ENCODE data around the gene DNAJC5G.
"Not testable (repeated sequence)": the region's sequence is repeated elsewhere in the genome, so short reads cannot be mapped to it uniquely, and the experiment has no call there.

DNAJC5G gene

GRCh38 chr2:27298391-27299080 is 23.3 kb downstream of the DNAJC5G start:
- in situ Hi-C loops (cut with HindIII; ENCODE audit: low pct_ligation_motif_present, low sequenced_read_pairs), result loop anchor here (25.0 kb wide), 1 partner anchor 186 kb away; the partner anchor contains the start of genes ABHD1 and CGREF1
- TF ChIP-seq CTCF (IDR thresholded peaks at IDR 0.05; ENCODE audit: low read depth, low read length, missing control alignments), result no peak
- Histone ChIP-seq H3K27ac (no peak overlapping the region), H3K36me3 (replicated peaks) (no peaks in the 10 kb centered on the region), H3K4me3 (ENCODE audit: low read depth, low read length) (no peak overlapping the region), H3K27me3 (replicated peaks) (peaks cover 3% of the 10 kb centered on the region)
- no peak for DNase-seq

GRCh38 chr2:27300606-27301005 is 25.4 kb downstream of the DNAJC5G start:
- in situ Hi-C loops (cut with HindIII; ENCODE audit: low pct_ligation_motif_present, low sequenced_read_pairs); DNase-seq; H3K36me3 ChIP-seq (replicated peaks); H3K4me3 ChIP-seq (ENCODE audit: low read depth, low read length); H3K27ac ChIP-seq: not testable (repeated sequence)
- H3K27me3 ChIP-seq (replicated peaks), result peaks cover 13% of the 10 kb centered on the region

GRCh38 chr2:27303093-27304025 is 28.1 kb downstream of the DNAJC5G start:
- no peak overlapping the region for H3K27ac ChIP-seq
- peak; percentile 81 for TF ChIP-seq CTCF (IDR thresholded peaks at IDR 0.05; ENCODE audit: low read depth, low read length, missing control alignments)
- H3K36me3 ChIP-seq (replicated peaks), result no peaks in the 10 kb centered on the region
- peak; percentile 47 for DNase-seq
- in situ Hi-C loops (cut with HindIII; ENCODE audit: low pct_ligation_motif_present, low sequenced_read_pairs), result no loop called here
- H3K4me3 ChIP-seq (ENCODE audit: low read depth, low read length), result no peak overlapping the region
- peaks cover 37% of the 10 kb centered on the region for H3K27me3 ChIP-seq (replicated peaks)

- TF ChIP-seq CTCF (IDR thresholded peaks at IDR 0.05; ENCODE audit: low read depth, low read length, missing control alignments), result no peak
- in situ Hi-C loops (cut with HindIII; ENCODE audit: low pct_ligation_motif_present, low sequenced_read_pairs), result no loop called here
- Histone ChIP-seq H3K27me3 (replicated peaks) (peaks cover 37% of the 10 kb centered on the region), H3K4me3 (ENCODE audit: low read depth, low read length) (no peak overlapping the region), H3K27ac (no peak overlapping the region), H3K36me3 (replicated peaks) (peaks cover 3% of the 10 kb centered on the region)
- DNase-seq, result no peak
Observed at GRCh38 chr2:27304488-27305240, 29.4 kb downstream of the DNAJC5G start.

- Histone ChIP-seq H3K27me3 (replicated peaks) (peaks cover 37% of the 10 kb centered on the region), H3K36me3 (replicated peaks) (peaks cover 3% of the 10 kb centered on the region), H3K4me3 (ENCODE audit: low read depth, low read length) (no peak overlapping the region), H3K27ac (no peak overlapping the region)
- in situ Hi-C loops (cut with HindIII; ENCODE audit: low pct_ligation_motif_present, low sequenced_read_pairs), result no loop called here
- DNase-seq, result no peak
- no peak for TF ChIP-seq CTCF (IDR thresholded peaks at IDR 0.05; ENCODE audit: low read depth, low read length, missing control alignments)
Observed at GRCh38 chr2:27305516-27305915, 30.3 kb downstream of the DNAJC5G start.

- DNase-seq, result no peak
- no peak for TF ChIP-seq CTCF (IDR thresholded peaks at IDR 0.05; ENCODE audit: low read depth, low read length, missing control alignments)
- Histone ChIP-seq H3K27me3 (replicated peaks) (peaks cover 37% of the 10 kb centered on the region), H3K4me3 (ENCODE audit: low read depth, low read length) (no peak overlapping the region), H3K36me3 (replicated peaks) (peaks cover 3% of the 10 kb centered on the region), H3K27ac (no peak overlapping the region)
- in situ Hi-C loops (cut with HindIII; ENCODE audit: low pct_ligation_motif_present, low sequenced_read_pairs), result no loop called here
Observed at GRCh38 chr2:27306136-27306535, 30.9 kb downstream of the DNAJC5G start.
